Left lung (tissue), 10 donors: ENCODE data around the gene WDR7. TPM values are rescaled to one million over a fixed set of nuclear protein-coding genes. Genes with fewer than 3 reads are reported as not detected.

Experiments used
- ATAC-seq: fragments of 200-7000 bp; cut with Tn5 transposase; one replicate; pipeline ENCODE4 v1.9.1; 2020; ENCODE audit warnings: moderate library complexity
- DNase-seq, 4 donors: peaks; one replicate each; pipeline ENCODE4 v3.0.0-alpha.2; 2013 to 2020
- H3K27ac ChIP-seq, 2 donors: fragments of 200-600 bp; sonication (generic) in 1 of 2; one replicate each; pipeline versions ENCODE4 v1.5.0 to v1.8.0; 2020 to 2021
- H3K27me3 ChIP-seq, 2 donors: fragments of 200-600 bp; sonication (generic) in 1 of 2; one replicate each; pipeline versions ENCODE4 v1.5.0 to v1.8.0; 2020 to 2021
- H3K36me3 ChIP-seq, 2 donors: fragments of 200-600 bp; sonication (generic) in 1 of 2; one replicate each; pipeline versions ENCODE4 v1.5.0 to v1.8.0; 2020 to 2021
- H3K4me1 ChIP-seq, 2 donors: fragments of 200-600 bp; one replicate each; pipeline ENCODE4 v1.8.0; 2021
- H3K4me3 ChIP-seq, 2 donors: fragments of 200-600 bp; sonication (generic) in 1 of 2; one replicate each; pipeline versions ENCODE4 v1.5.0 to v1.8.0; 2020 to 2021; ENCODE audit warnings: mild to moderate bottlenecking in 1 of 2
- H3K9me3 ChIP-seq, 2 donors: fragments of 200-600 bp; sonication (generic) in 1 of 2; one replicate each; pipeline versions ENCODE4 v1.5.0 to v1.8.0; 2020 to 2021
- intact Hi-C, 2 donors: fragments of 100-400 bp; cut with DNase I; formaldehyde crosslinking; loops; one replicate each; pipeline versions ENCODE4 v1.11.2 to v1.14.2; 2022
- polyA plus RNA-seq, 6 donors: library from polyadenylated mRNA; unstranded; fragments of 120-200 nt; gene quantifications; one replicate each; pipeline ENCODE4 v1.2.1, GENCODE V29; 2013; ENCODE audit not compliant: insufficient read length in 6 of 6
- total RNA-seq, 2 donors: library from RNA; stranded (reverse); fragmentation: NEBNext Ultra II Directional; extraction: Animal tissue kit (Norgen Biotek cat#: 25700); gene quantifications; one replicate each; pipeline ENCODE4 v1.2.1, GENCODE V29; 2021
- TF ChIP-seq, protein P1 (sequence below), 2 donors: fragments of 200-600 bp; sonication (generic) in 1 of 2; IDR thresholded peaks; one replicate each; pipeline versions ENCODE4 v1.5.0 to v1.8.0; 2021; ENCODE audit warnings: antibody characterized with exemption in 2 of 2
- donor health status: DM: no; HTN: yes; CAD: no.
- donor health status: DM: no; HTN: no; CAD: no.

WDR7 gene
- total and polyA plus RNA-seq, 8 donors, result 10.9 to 37.7 (median 12.8) TPM

DNA sequence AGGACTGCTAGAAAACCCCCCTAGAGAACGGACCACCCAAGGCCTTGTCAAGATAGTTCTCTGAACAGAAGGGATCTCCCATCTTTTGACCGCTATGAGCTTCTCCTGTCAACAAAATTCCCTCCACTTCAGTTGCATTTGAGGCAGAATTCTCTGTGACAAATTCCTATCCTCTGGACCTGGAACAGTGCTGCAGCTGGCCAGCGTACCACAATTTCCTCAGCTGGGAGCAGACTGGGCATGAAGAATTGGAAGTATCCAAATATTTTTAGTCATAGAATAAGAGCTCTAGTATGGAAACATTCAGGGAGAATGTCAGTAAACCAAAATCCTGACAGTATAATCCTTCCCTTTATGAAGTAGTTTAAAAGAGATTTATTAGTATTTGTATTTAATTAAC, 348.7 kb downstream of the WDR7 start:
- no peak for ATAC-seq
- peaks cover 8 to 10% of the 10 kb centered on the region in 2 donors for H3K4me1 ChIP-seq
- intact Hi-C loops, result no loop called here

DNA sequence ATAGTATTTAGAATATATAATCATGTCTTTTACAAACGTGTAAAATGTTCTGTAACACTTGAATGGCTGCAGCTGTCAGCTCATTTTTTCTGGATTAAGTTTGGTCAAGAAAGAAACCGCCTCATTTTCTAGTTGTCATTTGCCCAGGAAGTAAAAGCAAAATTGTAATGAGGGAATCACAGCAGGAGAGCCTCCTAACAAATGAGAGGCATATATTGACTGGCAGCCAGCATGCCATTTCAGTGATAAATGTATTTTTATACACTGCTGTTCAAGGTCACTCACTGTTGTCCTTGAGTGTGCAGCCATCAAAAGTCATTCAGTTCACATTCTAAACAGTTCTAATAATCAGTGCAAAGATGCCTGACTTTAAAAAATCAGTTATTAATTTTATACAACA, 351.5 kb downstream of the WDR7 start:
- H3K4me1 ChIP-seq, result peaks cover 8 to 10% of the 10 kb centered on the region in 2 donors
- no peaks in the 10 kb centered on the region for H3K27me3 ChIP-seq
- TF ChIP-seq, protein P1, sequence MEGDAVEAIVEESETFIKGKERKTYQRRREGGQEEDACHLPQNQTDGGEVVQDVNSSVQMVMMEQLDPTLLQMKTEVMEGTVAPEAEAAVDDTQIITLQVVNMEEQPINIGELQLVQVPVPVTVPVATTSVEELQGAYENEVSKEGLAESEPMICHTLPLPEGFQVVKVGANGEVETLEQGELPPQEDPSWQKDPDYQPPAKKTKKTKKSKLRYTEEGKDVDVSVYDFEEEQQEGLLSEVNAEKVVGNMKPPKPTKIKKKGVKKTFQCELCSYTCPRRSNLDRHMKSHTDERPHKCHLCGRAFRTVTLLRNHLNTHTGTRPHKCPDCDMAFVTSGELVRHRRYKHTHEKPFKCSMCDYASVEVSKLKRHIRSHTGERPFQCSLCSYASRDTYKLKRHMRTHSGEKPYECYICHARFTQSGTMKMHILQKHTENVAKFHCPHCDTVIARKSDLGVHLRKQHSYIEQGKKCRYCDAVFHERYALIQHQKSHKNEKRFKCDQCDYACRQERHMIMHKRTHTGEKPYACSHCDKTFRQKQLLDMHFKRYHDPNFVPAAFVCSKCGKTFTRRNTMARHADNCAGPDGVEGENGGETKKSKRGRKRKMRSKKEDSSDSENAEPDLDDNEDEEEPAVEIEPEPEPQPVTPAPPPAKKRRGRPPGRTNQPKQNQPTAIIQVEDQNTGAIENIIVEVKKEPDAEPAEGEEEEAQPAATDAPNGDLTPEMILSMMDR (IDR thresholded peaks at IDR 0.05), result no peak
- H3K9me3 ChIP-seq, result no peaks in the 10 kb centered on the region
- no peak overlapping the region for H3K4me3 ChIP-seq
- H3K36me3 ChIP-seq, result no peaks in the 10 kb centered on the region
- no peak for DNase-seq
- no peak overlapping the region for H3K27ac ChIP-seq
- ATAC-seq, result no peak
- intact Hi-C loops, result no loop called here

More for the DNA sequence above, 348.7 kb downstream of the WDR7 start:
- H3K27me3 ChIP-seq, result no peaks in the 10 kb centered on the region
- no peaks in the 10 kb centered on the region for H3K36me3 ChIP-seq
- H3K27ac ChIP-seq, result no peak overlapping the region
- TF ChIP-seq, protein P1 (IDR thresholded peaks at IDR 0.05), result no peak
- no peak for DNase-seq
- no peaks in the 10 kb centered on the region for H3K9me3 ChIP-seq
- H3K4me3 ChIP-seq, result no peak overlapping the region

DNA sequence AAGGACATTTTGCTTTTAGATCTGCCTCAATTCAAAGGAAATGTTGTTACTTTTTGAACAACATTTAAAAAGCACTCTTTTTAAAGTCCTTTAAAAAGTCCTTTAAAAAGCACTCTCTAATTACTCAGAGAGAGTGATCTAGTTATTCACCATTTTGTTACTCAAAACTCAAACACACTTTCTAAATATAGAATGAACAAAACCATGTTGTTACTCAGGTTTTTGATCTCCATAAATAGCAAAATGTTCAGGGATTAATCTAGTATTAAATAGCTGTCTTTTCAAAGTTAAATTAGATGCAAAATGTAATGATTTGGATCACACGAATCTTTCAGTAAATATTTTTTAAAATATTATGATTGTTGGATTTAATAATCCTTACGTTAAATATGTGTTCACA, 352.2 kb downstream of the WDR7 start:
- DNase-seq (no peak), ATAC-seq (no peak)
- no peak overlapping the region for H3K4me3 ChIP-seq
- TF ChIP-seq, protein P1 (IDR thresholded peaks at IDR 0.05), result no peak
- H3K9me3 ChIP-seq, result no peaks in the 10 kb centered on the region
- peaks cover 8 to 10% of the 10 kb centered on the region in 2 donors for H3K4me1 ChIP-seq
- no peak overlapping the region for H3K27ac ChIP-seq
- H3K36me3 ChIP-seq, result no peaks in the 10 kb centered on the region
- no peaks in the 10 kb centered on the region for H3K27me3 ChIP-seq
- intact Hi-C loops, result no loop called here

DNA sequence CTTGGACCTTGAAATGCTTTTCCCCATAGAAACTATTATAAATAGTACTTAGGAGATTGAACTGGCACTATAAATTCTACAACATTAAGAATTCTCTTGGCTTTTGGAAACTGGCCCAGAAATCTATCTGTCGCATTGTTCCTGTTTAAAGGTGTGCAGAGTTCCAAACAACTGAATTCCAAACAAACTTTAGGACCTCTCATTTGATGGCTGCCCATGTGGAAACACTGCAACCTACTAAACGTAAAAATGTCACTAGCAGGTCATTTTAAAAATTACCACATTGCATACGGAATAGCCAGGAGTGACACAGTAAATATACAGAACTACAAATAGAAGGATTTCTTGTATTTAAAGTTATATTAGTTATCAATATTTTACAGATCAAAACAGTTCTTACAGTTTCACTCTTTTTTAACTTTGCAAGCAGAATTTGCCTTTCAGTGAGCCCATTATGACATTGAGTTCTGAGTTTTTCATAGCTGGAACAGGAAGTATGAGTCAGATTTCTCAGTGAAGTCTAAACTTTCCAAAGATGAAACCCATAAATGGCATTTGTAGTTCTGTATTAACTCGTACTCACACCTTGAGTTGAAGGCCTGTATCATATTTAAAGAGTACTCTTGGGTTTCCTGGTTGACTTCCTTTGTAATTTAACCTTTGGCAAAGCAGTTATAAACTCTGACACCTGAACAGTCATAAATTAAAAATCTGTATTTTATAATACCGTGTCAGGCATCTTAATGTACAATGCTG, 353.4 kb downstream of the WDR7 start:
- Histone ChIP-seq H3K27ac (peak overlapping the region; percentile 14 to 45), H3K4me3 (no peak overlapping the region), H3K4me1 (peaks cover 8 to 10% of the 10 kb centered on the region in 2 donors), H3K27me3 (no peaks in the 10 kb centered on the region), H3K36me3 (no peaks in the 10 kb centered on the region), H3K9me3 (no peaks in the 10 kb centered on the region)
- peak; percentile 82 for ATAC-seq
- intact Hi-C loops, result no loop called here
- TF ChIP-seq, protein P1 (IDR thresholded peaks at IDR 0.05), result no peak
- DNase-seq, result no peak

DNA sequence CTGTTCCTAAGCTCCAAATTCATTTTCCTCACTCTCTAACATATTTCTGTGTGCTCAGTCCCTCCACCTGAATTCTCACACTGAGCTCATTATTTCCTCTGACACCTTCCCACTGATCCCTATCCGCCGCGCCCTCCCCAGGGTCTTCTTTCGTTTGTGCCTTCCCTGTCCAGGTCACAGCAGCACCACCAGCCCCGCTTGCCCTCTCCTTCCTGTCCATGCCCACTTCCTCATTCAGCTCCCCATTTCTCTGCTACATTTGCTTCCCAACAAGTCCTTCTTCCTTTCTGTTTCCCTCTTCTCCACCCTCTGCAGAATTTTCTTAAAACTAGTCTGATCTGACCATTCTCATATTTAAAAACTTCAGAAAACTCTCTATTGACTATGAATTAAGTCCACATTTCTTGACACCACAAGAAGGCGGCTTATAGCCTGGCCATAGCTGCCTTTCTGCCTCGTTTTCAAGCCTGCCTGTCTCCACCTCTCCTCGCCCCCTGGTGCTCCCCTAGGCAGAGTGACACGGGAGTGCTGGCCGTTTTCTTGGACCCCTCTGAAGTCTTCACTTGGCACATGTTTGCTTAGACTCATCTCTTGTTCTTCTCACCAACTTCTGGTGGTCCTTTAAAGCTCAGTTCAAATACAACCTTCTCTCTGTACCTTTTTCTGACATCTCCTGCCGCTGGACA, 357.0 kb downstream of the WDR7 start:
- Histone ChIP-seq H3K27ac (no peak overlapping the region), H3K4me1 (peaks cover 8 to 10% of the 10 kb centered on the region in 2 donors), H3K9me3 (no peaks in the 10 kb centered on the region), H3K4me3 (no peak overlapping the region), H3K27me3 (no peaks in the 10 kb centered on the region), H3K36me3 (no peaks in the 10 kb centered on the region)
- intact Hi-C loops, result no loop called here
- TF ChIP-seq, protein P1 (IDR thresholded peaks at IDR 0.05), result no peak
- DNase-seq, result peak in 1 of 4 donors; percentile 71
- ATAC-seq, result no peak
